ENCODE measurements around the gene PLK1.
"Not testable (repeated sequence)": the region's sequence is repeated elsewhere in the genome, so short reads cannot be mapped to it uniquely, and the experiment has no call there.

Gene PLK1

GRCh38 chr16:23711785-23712184 is 33.1 kb downstream of the PLK1 start:
- no peaks in the 10 kb centered on the region for H3K36me3 ChIP-seq (ENCODE audit: control insufficient read depth, insufficient read depth, low read length)
- no peak overlapping the region for H3K9ac ChIP-seq (ENCODE audit: low read length)
- no peak overlapping the region for H3K27ac ChIP-seq (ENCODE audit: low read depth, low read length)
- H3K27me3 ChIP-seq (ENCODE audit: control insufficient read depth, insufficient read depth, low read length), result peaks cover 33% of the 10 kb centered on the region
- no peaks in the 10 kb centered on the region for H3K4me1 ChIP-seq (ENCODE audit: control insufficient read depth, insufficient read depth, low read length)
- H3K4me3 ChIP-seq (ENCODE audit: low read depth, low read length), result no peak overlapping the region
- H3K9me3 ChIP-seq (ENCODE audit: control insufficient read depth, insufficient read depth, low read depth, low read length), result peaks cover 17% of the 10 kb centered on the region

GRCh38 chr16:23712976-23713375 is 34.3 kb downstream of the PLK1 start, which contains the start of gene ERN2:
TSS of gene ERN2 (minus strand) at chr16:23713222. CDS start at chr16:23713187, 35 bp downstream.
- Histone ChIP-seq H3K9me3 (ENCODE audit: control insufficient read depth, insufficient read depth, low read depth, low read length) (peaks cover 17% of the 10 kb centered on the region), H3K4me3 (ENCODE audit: low read depth, low read length) (peak within 1 kb of the TSS; percentile 54), H3K36me3 (ENCODE audit: control insufficient read depth, insufficient read depth, low read length) (no peaks in the 10 kb centered on the region), H3K27me3 (ENCODE audit: control insufficient read depth, insufficient read depth, low read length) (peaks cover 36% of the 10 kb centered on the region), H3K27ac (ENCODE audit: low read depth, low read length) (no peak within 1 kb of the TSS), H3K4me1 (ENCODE audit: control insufficient read depth, insufficient read depth, low read length) (no peaks in the 10 kb centered on the region), H3K9ac (ENCODE audit: low read length) (no peak within 1 kb of the TSS)

- Histone ChIP-seq H3K27ac (ENCODE audit: low read depth, low read length) (no peak overlapping the region), H3K4me1 (ENCODE audit: control insufficient read depth, insufficient read depth, low read length) (no peaks in the 10 kb centered on the region), H3K9ac (ENCODE audit: low read length) (no peak overlapping the region), H3K27me3 (ENCODE audit: control insufficient read depth, insufficient read depth, low read length) (peaks cover 29% of the 10 kb centered on the region), H3K9me3 (ENCODE audit: control insufficient read depth, insufficient read depth, low read depth, low read length) (no peaks in the 10 kb centered on the region), H3K4me3 (ENCODE audit: low read depth, low read length) (no peak overlapping the region), H3K36me3 (ENCODE audit: control insufficient read depth, insufficient read depth, low read length) (no peaks in the 10 kb centered on the region)
Measured at GRCh38 chr16:23716484-23716883, 37.8 kb downstream of the PLK1 start.

GRCh38 chr16:23722613-23723240 is 44.0 kb downstream of the PLK1 start:
- not testable (repeated sequence) for H3K27ac ChIP-seq (ENCODE audit: low read depth, low read length); H3K36me3 ChIP-seq (ENCODE audit: control insufficient read depth, insufficient read depth, low read length); H3K4me3 ChIP-seq (ENCODE audit: low read depth, low read length); H3K4me1 ChIP-seq (ENCODE audit: control insufficient read depth, insufficient read depth, low read length); H3K9me3 ChIP-seq (ENCODE audit: control insufficient read depth, insufficient read depth, low read depth, low read length); H3K27me3 ChIP-seq (ENCODE audit: control insufficient read depth, insufficient read depth, low read length); H3K9ac ChIP-seq (ENCODE audit: low read length)

GRCh38 chr16:23724096-23724784 is 45.6 kb downstream of the PLK1 start:
- Histone ChIP-seq H3K4me3 (ENCODE audit: low read depth, low read length) (no peak overlapping the region), H3K9ac (ENCODE audit: low read length) (no peak overlapping the region), H3K9me3 (ENCODE audit: control insufficient read depth, insufficient read depth, low read depth, low read length) (0 out of 2 replicates have a peak, but pooled peaks cover 6% of the 10 kb centered on the region), H3K36me3 (ENCODE audit: control insufficient read depth, insufficient read depth, low read length) (no peaks in the 10 kb centered on the region), H3K27ac (ENCODE audit: low read depth, low read length) (no peak overlapping the region), H3K27me3 (ENCODE audit: control insufficient read depth, insufficient read depth, low read length) (no peaks in the 10 kb centered on the region), H3K4me1 (ENCODE audit: control insufficient read depth, insufficient read depth, low read length) (peaks cover 3% of the 10 kb centered on the region; the same call in 1 of the 2 replicates)

GRCh38 chr16:23724785-23725131 is 46.1 kb downstream of the PLK1 start:
- Histone ChIP-seq H3K27ac (ENCODE audit: low read depth, low read length) (no peak overlapping the region), H3K36me3 (ENCODE audit: control insufficient read depth, insufficient read depth, low read length) (no peaks in the 10 kb centered on the region), H3K4me3 (ENCODE audit: low read depth, low read length) (no peak overlapping the region), H3K4me1 (ENCODE audit: control insufficient read depth, insufficient read depth, low read length) (peaks cover 6% of the 10 kb centered on the region; the same call in 1 of the 2 replicates), H3K9me3 (ENCODE audit: control insufficient read depth, insufficient read depth, low read depth, low read length) (0 out of 2 replicates have a peak, but pooled peaks cover 6% of the 10 kb centered on the region), H3K9ac (ENCODE audit: low read length) (no peak overlapping the region), H3K27me3 (ENCODE audit: control insufficient read depth, insufficient read depth, low read length) (no peaks in the 10 kb centered on the region)

- Histone ChIP-seq H3K36me3 (ENCODE audit: control insufficient read depth, insufficient read depth, low read length) (no peaks in the 10 kb centered on the region), H3K4me1 (ENCODE audit: control insufficient read depth, insufficient read depth, low read length) (peaks cover 6% of the 10 kb centered on the region; the same call in 1 of the 2 replicates), H3K4me3 (ENCODE audit: low read depth, low read length) (no peak overlapping the region)
Measured at GRCh38 chr16:23726710-23727109, 48.0 kb downstream of the PLK1 start.

GRCh38 chr16:23728112-23728477 is 49.4 kb downstream of the PLK1 start:
- Histone ChIP-seq H3K9me3 (ENCODE audit: control insufficient read depth, insufficient read depth, low read depth, low read length) (0 out of 2 replicates have a peak, but pooled peaks cover 6% of the 10 kb centered on the region), H3K4me1 (ENCODE audit: control insufficient read depth, insufficient read depth, low read length) (peaks cover 6% of the 10 kb centered on the region; the same call in 1 of the 2 replicates), H3K27me3 (ENCODE audit: control insufficient read depth, insufficient read depth, low read length) (no peaks in the 10 kb centered on the region), H3K4me3 (ENCODE audit: low read depth, low read length) (no peak overlapping the region), H3K36me3 (ENCODE audit: control insufficient read depth, insufficient read depth, low read length) (no peaks in the 10 kb centered on the region), H3K9ac (ENCODE audit: low read length) (no peak overlapping the region), H3K27ac (ENCODE audit: low read depth, low read length) (no peak overlapping the region)

More at GRCh38 chr16:23726710-23727109, 48.0 kb downstream of the PLK1 start:
- no peak overlapping the region for H3K9ac ChIP-seq (ENCODE audit: low read length)
- 0 out of 2 replicates have a peak, but pooled peaks cover 6% of the 10 kb centered on the region for H3K9me3 ChIP-seq (ENCODE audit: control insufficient read depth, insufficient read depth, low read depth, low read length)
- H3K27ac ChIP-seq (ENCODE audit: low read depth, low read length), result no peak overlapping the region
- H3K27me3 ChIP-seq (ENCODE audit: control insufficient read depth, insufficient read depth, low read length), result no peaks in the 10 kb centered on the region

GRCh38 chr16:23729503-23730424 is 51.1 kb downstream of the PLK1 start:
- Histone ChIP-seq H3K9me3 (ENCODE audit: control insufficient read depth, insufficient read depth, low read depth, low read length) (no peaks in the 10 kb centered on the region), H3K27me3 (ENCODE audit: control insufficient read depth, insufficient read depth, low read length) (no peaks in the 10 kb centered on the region), H3K4me3 (ENCODE audit: low read depth, low read length) (no peak overlapping the region), H3K9ac (ENCODE audit: low read length) (no peak overlapping the region), H3K27ac (ENCODE audit: low read depth, low read length) (peak overlapping the region; percentile 21; the same call in 1 of the 2 replicates), H3K4me1 (ENCODE audit: control insufficient read depth, insufficient read depth, low read length) (peaks cover 6% of the 10 kb centered on the region; the same call in 1 of the 2 replicates), H3K36me3 (ENCODE audit: control insufficient read depth, insufficient read depth, low read length) (no peaks in the 10 kb centered on the region)

GRCh38 chr16:23734176-23734893 is 55.6 kb downstream of the PLK1 start:
- Histone ChIP-seq H3K27me3 (ENCODE audit: control insufficient read depth, insufficient read depth, low read length) (no peaks in the 10 kb centered on the region), H3K4me1 (ENCODE audit: control insufficient read depth, insufficient read depth, low read length) (peaks cover 4% of the 10 kb centered on the region; the same call in 1 of the 2 replicates), H3K9ac (ENCODE audit: low read length) (no peak overlapping the region), H3K36me3 (ENCODE audit: control insufficient read depth, insufficient read depth, low read length) (no peaks in the 10 kb centered on the region), H3K9me3 (ENCODE audit: control insufficient read depth, insufficient read depth, low read depth, low read length) (no peaks in the 10 kb centered on the region), H3K27ac (ENCODE audit: low read depth, low read length) (no peak overlapping the region), H3K4me3 (ENCODE audit: low read depth, low read length) (no peak overlapping the region)
